CD14-positive monocyte (primary cell): ENCODE measurements around the gene MED20. TPM values are rescaled to one million over a fixed set of nuclear protein-coding genes. Genes with fewer than 3 reads are reported as not detected.

Experiments
- DNase-seq, 3 donors: peaks; one replicate each; pipeline ENCODE4 v3.0.0-alpha.2; 2011 to 2022
- H2AFZ ChIP-seq: 2 replicates; pipeline ENCODE4 v1.6.0; 2012; ENCODE audit warnings: mild to moderate bottlenecking, low read depth, low read length, inconsistent platforms; ENCODE audit not compliant: insufficient read depth, poor library complexity, severe bottlenecking
- H3K27ac ChIP-seq, 2 donors: 1 replicate in 1 of 2; 2 replicates in 1 of 2; pipeline ENCODE4 v1.5.1; 2012 to 2013; ENCODE audit warnings: low read length in 2 of 2, control low read depth in 1 of 2, inconsistent platforms in 1 of 2, low read depth in 1 of 2, mild to moderate bottlenecking in 1 of 2
- H3K27me3 ChIP-seq, 2 donors: one replicate each; pipeline versions ENCODE4 v1.6.0 to v1.6.1; 2011 to 2013; ENCODE audit warnings: low read length in 2 of 2; ENCODE audit not compliant: control insufficient read depth in 2 of 2, insufficient read depth in 2 of 2
- H3K36me3 ChIP-seq, 2 donors: replicated peaks in 1 of 2; 1 replicate in 1 of 2; 2 replicates in 1 of 2; pipeline versions ENCODE4 v1.5.1 to v1.6.1; 2012 to 2013; ENCODE audit warnings: low read length in 2 of 2, control low read depth in 1 of 2, inconsistent platforms in 1 of 2, mild to moderate bottlenecking in 1 of 2; ENCODE audit not compliant: insufficient read depth in 2 of 2, control insufficient read depth in 1 of 2
- H3K4me1 ChIP-seq, 2 donors: 1 replicate in 1 of 2; 2 replicates in 1 of 2; pipeline versions ENCODE4 v1.5.1 to v1.6.1; 2012 to 2013; ENCODE audit warnings: low read length in 2 of 2, control low read depth in 1 of 2, inconsistent platforms in 1 of 2, mild to moderate bottlenecking in 1 of 2, moderate library complexity in 1 of 2; ENCODE audit not compliant: insufficient read depth in 2 of 2, control insufficient read depth in 1 of 2
- H3K4me2 ChIP-seq: replicated peaks from 2 replicates; pipeline ENCODE3; 2012; ENCODE audit warnings: low read length, moderate library complexity, mild to moderate bottlenecking; ENCODE audit not compliant: poor library complexity, severe bottlenecking; ENCODE audit errors: extremely low read depth
- H3K4me3 ChIP-seq, 3 experiments: fragments of 200-600 bp in 1 of 3; sonication (generic) in 1 of 3; replicated peaks in 1 of 3; 1 replicate in 2 of 3; 2 replicates in 1 of 3; pipeline ENCODE4 v1.5.1; 2011 to 2013; ENCODE audit warnings: low read length in 3 of 3, mild to moderate bottlenecking in 3 of 3, control low read depth in 2 of 3, low read depth in 2 of 3, inconsistent platforms in 1 of 3, moderate library complexity in 1 of 3
- H3K79me2 ChIP-seq: 2 replicates; pipeline ENCODE4 v1.6.0; 2012; ENCODE audit warnings: mild to moderate bottlenecking, control low read depth, inconsistent platforms, low read length, moderate library complexity; ENCODE audit not compliant: insufficient read depth
- H3K9ac ChIP-seq: 2 replicates; pipeline ENCODE4 v1.6.0; 2017; ENCODE audit warnings: low read length, mild to moderate bottlenecking; ENCODE audit not compliant: insufficient read depth, poor library complexity, severe bottlenecking
- H3K9me3 ChIP-seq, 2 donors: replicated peaks in 1 of 2; 1 replicate in 1 of 2; 2 replicates in 1 of 2; pipeline versions ENCODE4 v1.5.1 to v1.6.1; 2012 to 2013; ENCODE audit warnings: low read length in 2 of 2, control low read depth in 1 of 2; ENCODE audit not compliant: control insufficient read depth in 1 of 2, insufficient read depth in 1 of 2
- H4K20me1 ChIP-seq: 2 replicates; pipeline ENCODE4 v1.6.0; 2012; ENCODE audit warnings: mild to moderate bottlenecking, low read length, control low read depth, moderate library complexity; ENCODE audit not compliant: insufficient read depth
- H3K27ac Mint-ChIP-seq, 7 donors: one replicate each; pipeline ENCODE4 v1.8.0; 2020; ENCODE audit warnings: mild to moderate bottlenecking in 7 of 7, mixed read lengths in 7 of 7, moderate library complexity in 6 of 7, inconsistent platforms in 2 of 7
- H3K27me3 Mint-ChIP-seq, 3 donors: one replicate each; pipeline ENCODE4 v1.8.0; 2021 to 2022; ENCODE audit warnings: low read depth in 3 of 3, mild to moderate bottlenecking in 3 of 3, mixed read lengths in 3 of 3, moderate library complexity in 3 of 3, inconsistent platforms in 1 of 3
- H3K36me3 Mint-ChIP-seq, 2 donors: one replicate each; pipeline ENCODE4 v1.8.0; 2020; ENCODE audit warnings: mixed read lengths in 2 of 2, inconsistent platforms in 1 of 2, mild to moderate bottlenecking in 1 of 2
- H3K4me1 Mint-ChIP-seq: one replicate; pipeline ENCODE4 v1.8.0; 2020; ENCODE audit warnings: mild to moderate bottlenecking, mixed read lengths
- H3K4me3 Mint-ChIP-seq, 2 donors: one replicate each; pipeline ENCODE4 v1.8.0; 2020; ENCODE audit warnings: mild to moderate bottlenecking in 2 of 2, mixed read lengths in 2 of 2, moderate library complexity in 1 of 2
- H3K9me3 Mint-ChIP-seq, 7 donors: one replicate each; pipeline ENCODE4 v1.8.0; 2020 to 2022; ENCODE audit warnings: mixed read lengths in 7 of 7, mild to moderate bottlenecking in 6 of 7, moderate library complexity in 6 of 7, inconsistent platforms in 2 of 7
- WGBS: methylation state at CpG from one replicate; pipeline ENCODE4 v1.1.5; 2013; ENCODE audit warnings: missing lambda C conversion rate; ENCODE audit not compliant: insufficient coverage; 5-methylcytosine and 5-hydroxymethylcytosine counted together
- intact Hi-C, 2 donors: fragments of 100-400 bp; cut with micrococcal nuclease; formaldehyde crosslinking; loops; one replicate each; pipeline versions ENCODE4 v1.15.0 to v1.15.1; 2023
- polyA plus RNA-seq, 3 donors: library from polyadenylated mRNA; depleted of rRNA in 1 of 3; unstranded in 2 of 3; stranded (reverse) in 1 of 3; fragments of 300-500 nt in 2 of 3; fragments of >200 nt in 1 of 3; fragmentation: Illumina TruSeq in 2 of 3; gene quantifications; 1 replicate in 2 of 3; 2 replicates in 1 of 3; pipeline ENCODE4 v1.2.3, GENCODE V29; 2012 to 2021
- TF ChIP-seq, protein P1 (sequence below): fragments of 200-600 bp; IDR thresholded peaks from one replicate; pipeline ENCODE4 v1.8.0; 2022; ENCODE audit warnings: antibody characterized with exemption, mild to moderate bottlenecking

Gene MED20
- polyA plus RNA-seq, 3 donors: 6.3 to 16.2 (median 13.6) TPM

DNA sequence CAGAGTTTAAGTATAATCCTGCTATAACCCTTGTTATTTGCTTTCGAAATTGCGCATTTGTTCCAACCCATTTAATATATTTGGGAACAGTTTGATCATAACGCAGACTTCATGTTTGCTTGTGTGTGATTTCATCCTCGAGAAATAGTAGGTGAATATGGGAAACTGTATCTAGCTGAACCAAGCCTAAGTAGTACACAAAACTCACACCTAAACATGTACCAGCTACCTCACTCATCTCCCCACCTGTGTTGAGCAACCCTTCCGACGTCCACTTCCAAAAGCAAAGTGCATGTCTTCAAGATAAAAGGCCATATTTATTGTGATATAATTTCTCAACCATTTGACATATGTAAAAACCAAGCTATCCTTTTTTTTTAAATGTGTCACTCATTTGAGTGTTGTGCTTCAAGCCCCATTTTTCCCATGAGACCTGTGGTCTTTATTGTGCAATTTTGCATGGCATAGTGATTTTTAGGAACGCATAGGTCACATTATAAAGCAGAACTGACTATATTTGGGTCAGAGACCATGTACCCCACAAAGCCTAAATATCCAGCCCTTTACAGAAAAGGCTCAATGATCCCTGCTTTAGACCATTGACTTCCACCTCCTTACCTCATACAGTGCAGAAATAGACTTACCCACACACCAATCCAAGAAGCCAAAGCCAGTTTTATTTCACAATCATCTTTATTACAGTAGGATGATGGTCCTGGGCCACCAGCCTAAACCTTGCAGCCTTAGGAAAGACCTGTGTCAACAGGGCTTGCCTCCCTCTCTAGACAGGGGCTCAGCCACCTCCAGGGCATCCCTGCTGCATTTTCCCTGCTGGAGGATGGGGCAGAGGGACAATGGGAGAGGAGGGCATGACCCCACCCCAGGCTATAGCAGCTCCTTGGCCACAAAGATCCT is 13.6 kb upstream of the MED20 start:
- H3K27ac ChIP-seq: peak overlapping the region; percentile 47 to 81
- no peak overlapping the region for H2AFZ ChIP-seq
- TF ChIP-seq, protein P1, sequence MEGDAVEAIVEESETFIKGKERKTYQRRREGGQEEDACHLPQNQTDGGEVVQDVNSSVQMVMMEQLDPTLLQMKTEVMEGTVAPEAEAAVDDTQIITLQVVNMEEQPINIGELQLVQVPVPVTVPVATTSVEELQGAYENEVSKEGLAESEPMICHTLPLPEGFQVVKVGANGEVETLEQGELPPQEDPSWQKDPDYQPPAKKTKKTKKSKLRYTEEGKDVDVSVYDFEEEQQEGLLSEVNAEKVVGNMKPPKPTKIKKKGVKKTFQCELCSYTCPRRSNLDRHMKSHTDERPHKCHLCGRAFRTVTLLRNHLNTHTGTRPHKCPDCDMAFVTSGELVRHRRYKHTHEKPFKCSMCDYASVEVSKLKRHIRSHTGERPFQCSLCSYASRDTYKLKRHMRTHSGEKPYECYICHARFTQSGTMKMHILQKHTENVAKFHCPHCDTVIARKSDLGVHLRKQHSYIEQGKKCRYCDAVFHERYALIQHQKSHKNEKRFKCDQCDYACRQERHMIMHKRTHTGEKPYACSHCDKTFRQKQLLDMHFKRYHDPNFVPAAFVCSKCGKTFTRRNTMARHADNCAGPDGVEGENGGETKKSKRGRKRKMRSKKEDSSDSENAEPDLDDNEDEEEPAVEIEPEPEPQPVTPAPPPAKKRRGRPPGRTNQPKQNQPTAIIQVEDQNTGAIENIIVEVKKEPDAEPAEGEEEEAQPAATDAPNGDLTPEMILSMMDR: no peak
- H3K4me1 ChIP-seq: peaks cover 51 to 53% of the 10 kb centered on the region in 2 donors
- H3K9me3 ChIP-seq: no peaks in the 10 kb centered on the region
- peaks cover 57% of the 10 kb centered on the region for H3K79me2 ChIP-seq
- intact Hi-C loops: loop anchor here (5.0 kb wide), 4 partner anchors 92 to 113 kb away; no protein-coding TSS in a partner anchor
- peaks cover 59 to 87% of the 10 kb centered on the region in 2 donors for H3K36me3 Mint-ChIP-seq
- no peaks in the 10 kb centered on the region for H3K9me3 Mint-ChIP-seq
- H3K27me3 ChIP-seq: no peaks in the 10 kb centered on the region
- peaks cover 70 to 79% of the 10 kb centered on the region in 2 donors for H3K36me3 ChIP-seq
- H3K9ac ChIP-seq: no peak overlapping the region
- H3K4me2 ChIP-seq: no peak overlapping the region
- WGBS: no CpG with 5 or more reads among the region's 7 CpGs
- H3K4me3 Mint-ChIP-seq: no peak overlapping the region
- peaks cover 0 to 2% (median 0%) of the 10 kb centered on the region in 3 donors for H3K27me3 Mint-ChIP-seq
- no peak for DNase-seq
- H3K27ac Mint-ChIP-seq: peak overlapping the region; percentile 1 to 90 (median 37)
- no peak overlapping the region for H3K4me3 ChIP-seq
- H3K4me1 Mint-ChIP-seq: peaks cover 53% of the 10 kb centered on the region
- H4K20me1 ChIP-seq: peaks cover 97% of the 10 kb centered on the region

DNA sequence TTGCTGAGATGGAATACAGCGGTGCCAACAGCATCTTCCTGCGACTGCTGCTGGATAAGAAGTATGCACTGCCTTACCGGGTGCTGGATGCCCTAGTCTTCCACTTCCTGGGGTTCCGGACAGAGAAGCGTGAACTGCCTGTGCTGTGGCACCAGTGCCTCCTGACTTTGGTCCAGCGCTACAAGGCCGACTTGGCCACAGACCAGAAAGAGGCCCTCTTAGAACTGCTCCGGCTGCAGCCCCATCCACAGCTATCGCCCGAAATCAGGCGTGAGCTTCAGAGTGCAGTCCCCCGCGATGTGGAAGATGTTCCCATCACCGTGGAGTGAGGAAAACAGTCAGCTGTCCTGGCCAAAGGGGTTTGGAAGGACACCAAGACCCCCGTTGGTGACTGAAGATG is 11.4 kb upstream of the MED20 start:
- H3K4me3 ChIP-seq: no peak overlapping the region
- H3K79me2 ChIP-seq: peaks cover 35% of the 10 kb centered on the region
- peaks cover 29 to 31% of the 10 kb centered on the region in 2 donors for H3K4me1 ChIP-seq
- TF ChIP-seq, protein P1: no peak
- no peak overlapping the region for H3K9ac ChIP-seq
- intact Hi-C loops: no loop called here
- no peaks in the 10 kb centered on the region for H3K27me3 ChIP-seq
- H3K4me1 Mint-ChIP-seq: peaks cover 31% of the 10 kb centered on the region
- H3K36me3 Mint-ChIP-seq: peaks cover 74 to 88% of the 10 kb centered on the region in 2 donors
- no peaks in the 10 kb centered on the region for H3K9me3 Mint-ChIP-seq
- peak overlapping the region in 1 of 7 donors; percentile 5 for H3K27ac Mint-ChIP-seq
- no peaks in the 10 kb centered on the region for H3K9me3 ChIP-seq
- H3K36me3 ChIP-seq: peaks cover 90 to 98% of the 10 kb centered on the region in 2 donors
- H2AFZ ChIP-seq: no peak overlapping the region
- H3K4me3 Mint-ChIP-seq: no peak overlapping the region
- H3K27ac ChIP-seq: peak overlapping the region in 1 of 2 donors; percentile 30
- peaks cover 83% of the 10 kb centered on the region for H4K20me1 ChIP-seq
- peaks cover 0 to 2% (median under 1%) of the 10 kb centered on the region in 3 donors for H3K27me3 Mint-ChIP-seq
- whole genome bisulfite sequencing: 96% methylated on average over 15 of the region's 15 CpGs
- no peak for DNase-seq
- H3K4me2 ChIP-seq: no peak overlapping the region
